NCI-H2171 (cell line): ENCODE results near the gene TMEM267.
"Not testable (repeated sequence)": the region's sequence is repeated elsewhere in the genome, so short reads cannot be mapped to it uniquely, and the experiment has no call there.

ENCODE experiments used
- DNase-seq: peaks from one replicate; lab custom pipeline; 2025; lab: John Stamatoyannopoulos, UW

Gene TMEM267

GRCh38 chr5:43483298-43484105 is at the start of gene TMEM267:
TMEM267 (minus strand) TSS chr5:43483865; CDS start chr5:43453969, 29,896 bp downstream.
- DNase-seq: peak; percentile 89

GRCh38 chr5:43530648-43531047 is 47.0 kb upstream of the TMEM267 start:
- no peak for DNase-seq

- DNase-seq: no peak
Observed at GRCh38 chr5:43523662-43524072, 40.0 kb upstream of the TMEM267 start.

DNA sequence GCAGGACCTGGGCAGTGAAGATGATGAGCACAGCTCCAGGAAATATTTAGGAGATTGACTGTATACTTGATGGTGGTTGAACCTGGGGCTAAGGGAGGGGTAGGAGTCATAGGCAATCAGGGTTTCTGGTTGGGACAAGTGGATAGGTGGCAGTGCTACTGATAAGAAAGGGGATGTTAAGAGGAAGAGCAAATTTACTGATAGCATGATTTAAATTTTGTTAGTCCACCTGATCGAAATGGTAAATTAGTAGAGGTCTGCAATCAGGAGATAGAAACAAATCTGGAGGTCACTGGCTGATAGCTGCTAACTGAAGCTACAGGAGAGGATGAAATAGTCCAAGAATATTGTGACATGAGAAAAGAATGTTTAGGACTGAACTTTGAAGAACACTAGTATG is 37.0 kb upstream of the TMEM267 start:
- no peak for DNase-seq

DNA sequence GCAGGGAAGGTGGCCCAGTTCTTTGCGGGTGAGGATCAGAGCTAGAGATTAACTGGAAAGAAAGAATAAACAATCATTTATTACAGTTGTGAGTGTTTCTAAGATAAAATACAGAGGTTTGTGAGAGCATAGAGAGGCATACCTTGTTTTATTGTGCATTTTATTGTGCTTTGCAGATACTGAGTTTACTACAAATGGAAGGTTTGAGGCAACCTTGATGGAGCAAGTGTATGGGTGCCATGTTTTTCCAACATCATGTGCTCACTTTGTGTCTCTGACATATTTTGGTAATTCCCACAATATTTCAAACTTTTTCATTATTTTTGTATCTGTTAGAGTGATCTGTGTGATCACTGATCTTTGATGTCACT is 32.0 kb upstream of the TMEM267 start:
- no peak for DNase-seq

DNA sequence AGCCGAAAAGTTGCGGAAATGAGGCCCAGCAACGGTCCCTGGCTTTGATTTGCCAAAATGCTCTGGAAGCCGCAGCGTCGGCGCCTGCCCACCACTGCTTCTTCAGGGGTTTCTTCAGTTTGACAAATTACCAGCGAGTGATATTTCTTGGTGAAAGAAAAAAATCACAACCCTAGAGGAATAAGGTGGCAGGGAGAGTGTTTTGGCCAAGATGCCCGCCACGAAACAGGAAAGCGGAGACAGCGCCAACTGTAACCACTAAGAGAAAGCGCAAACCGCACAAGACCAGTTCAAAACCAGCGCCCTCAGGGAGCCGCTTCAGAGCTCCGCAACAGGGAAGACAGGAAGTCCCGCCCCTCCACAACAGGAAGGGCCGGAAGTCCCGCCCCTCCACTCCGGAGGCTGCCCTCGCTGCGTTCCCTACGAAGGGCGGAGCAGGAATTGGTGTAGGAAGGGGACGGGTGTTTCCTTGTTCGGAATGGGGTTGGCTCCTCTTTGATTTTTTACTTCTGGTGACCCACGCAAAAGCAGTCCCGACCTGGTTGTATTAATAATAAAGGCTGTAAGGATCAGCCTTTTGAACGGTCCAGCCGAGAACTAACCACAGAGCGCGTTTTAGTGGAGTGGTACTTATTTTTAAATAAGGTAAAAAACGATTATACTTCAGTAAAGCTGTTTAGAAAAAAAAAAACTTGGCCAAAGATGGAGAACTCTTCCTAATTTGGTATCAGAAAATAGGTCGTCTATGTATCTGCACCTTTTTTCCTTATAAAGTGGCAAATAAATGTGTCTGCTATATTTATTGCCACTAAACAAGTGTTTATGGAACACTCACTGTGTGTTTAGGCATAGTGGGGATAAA is 31.4 kb upstream of the TMEM267 start, which contains the start of gene C5orf34:
C5orf34 (minus strand) TSS at position 333 of the 862 bp plus-strand sequence. CDS start 5,809 bp downstream, outside the sequence.
- peak; percentile 99 for DNase-seq

GRCh38 chr5:43514471-43514815 is 30.8 kb upstream of the TMEM267 start:
- no peak for DNase-seq

- no peak for DNase-seq
Observed at GRCh38 chr5:43514025-43514424, 30.4 kb upstream of the TMEM267 start.

DNA sequence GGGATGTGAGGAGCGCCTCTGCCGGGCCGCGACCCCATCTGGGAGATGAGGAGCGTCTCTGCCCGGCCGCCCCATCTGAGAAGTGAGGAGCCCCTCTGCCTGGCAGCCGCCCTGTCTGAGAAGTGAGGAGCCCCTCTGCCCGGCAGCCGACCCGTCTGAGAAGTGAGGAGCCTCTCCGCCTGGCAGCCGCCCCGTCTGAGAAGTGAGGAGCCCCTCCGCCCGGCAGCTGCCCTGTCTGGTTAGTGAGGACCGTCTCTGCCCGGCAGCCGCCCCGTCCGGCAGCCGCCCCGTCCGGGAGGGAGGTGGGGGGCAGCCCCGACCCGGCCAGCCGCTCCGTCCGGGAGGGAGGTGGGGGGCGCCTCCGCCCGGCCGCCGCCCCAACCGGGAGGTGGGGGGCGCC is 27.4 kb upstream of the TMEM267 start:
- DNase-seq: not testable (repeated sequence)

- DNase-seq: no peak
Observed at GRCh38 chr5:43498581-43498980, 14.9 kb upstream of the TMEM267 start.

- no peak for DNase-seq
Observed at GRCh38 chr5:43497311-43498104, 13.8 kb upstream of the TMEM267 start.

GRCh38 chr5:43491326-43491725 is 7.7 kb upstream of the TMEM267 start:
- DNase-seq: no peak

- no peak for DNase-seq
Observed at GRCh38 chr5:43486353-43486752, 2.7 kb upstream of the TMEM267 start.

DNA sequence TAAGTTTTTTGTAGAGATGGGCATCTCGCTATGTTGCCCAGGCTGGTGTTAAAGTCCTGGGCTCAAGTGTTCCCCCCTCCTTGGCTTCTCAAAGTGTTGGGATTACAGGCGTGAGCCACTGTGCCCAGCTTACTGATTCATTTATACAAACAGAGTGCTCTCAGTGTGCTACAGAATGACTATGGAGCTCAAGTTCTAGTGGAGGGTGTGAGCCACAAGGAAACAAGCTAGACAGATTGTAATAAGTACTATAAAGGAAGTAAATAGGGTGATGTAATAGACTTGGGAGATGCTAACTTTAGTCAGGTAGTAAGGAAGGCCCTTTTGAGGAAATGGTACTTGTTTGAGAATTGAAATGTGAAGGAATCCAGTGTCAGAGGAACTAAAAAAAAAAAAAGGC is 1.7 kb upstream of the TMEM267 start:
- no peak for DNase-seq

DNA sequence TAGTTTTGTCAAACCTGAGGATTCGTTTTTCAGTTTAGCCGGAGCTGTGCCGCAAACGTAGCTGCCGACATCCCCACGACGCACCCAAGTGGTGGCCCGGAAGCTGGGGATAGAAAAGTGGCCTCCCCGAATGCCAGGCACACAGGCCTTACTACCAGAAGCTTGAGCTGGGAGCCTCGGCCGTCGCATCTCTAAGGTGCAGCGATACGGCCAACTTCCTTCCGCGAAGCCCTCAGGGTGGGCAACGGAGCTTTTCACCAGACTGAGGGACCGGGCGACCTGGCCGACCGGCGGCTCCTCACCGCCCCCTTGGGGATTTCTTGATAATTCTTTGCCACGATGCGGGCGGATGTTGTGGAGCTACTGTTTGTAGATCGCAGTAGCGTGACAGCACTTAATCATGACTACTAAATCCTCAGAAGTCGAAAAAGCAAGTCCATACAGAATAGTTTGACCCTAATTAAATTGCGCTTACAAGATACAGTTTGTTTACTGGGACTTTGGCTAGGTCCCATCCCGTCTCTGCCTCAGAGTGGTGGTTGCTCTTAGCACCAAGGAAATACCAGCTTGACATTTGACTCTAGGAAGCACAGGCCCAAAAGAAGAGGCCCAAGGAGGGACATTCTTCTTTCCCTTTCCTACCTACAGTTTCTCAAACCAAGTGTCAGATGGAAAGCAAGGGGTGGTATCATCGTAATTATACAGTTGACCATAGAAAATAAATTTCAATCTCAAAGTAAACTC is 613 bp upstream of the TMEM267 start:
- peak; percentile 92 for DNase-seq

- no peak for DNase-seq
Observed at GRCh38 chr5:43482490-43483297, 971 bp downstream of the TMEM267 start.

GRCh38 chr5:43469671-43470391 is 13.8 kb downstream of the TMEM267 start:
- no peak for DNase-seq

GRCh38 chr5:43467100-43467499 is 16.6 kb downstream of the TMEM267 start:
- no peak for DNase-seq

GRCh38 chr5:43465455-43465854 is 18.2 kb downstream of the TMEM267 start:
- DNase-seq: not testable (repeated sequence)

DNA sequence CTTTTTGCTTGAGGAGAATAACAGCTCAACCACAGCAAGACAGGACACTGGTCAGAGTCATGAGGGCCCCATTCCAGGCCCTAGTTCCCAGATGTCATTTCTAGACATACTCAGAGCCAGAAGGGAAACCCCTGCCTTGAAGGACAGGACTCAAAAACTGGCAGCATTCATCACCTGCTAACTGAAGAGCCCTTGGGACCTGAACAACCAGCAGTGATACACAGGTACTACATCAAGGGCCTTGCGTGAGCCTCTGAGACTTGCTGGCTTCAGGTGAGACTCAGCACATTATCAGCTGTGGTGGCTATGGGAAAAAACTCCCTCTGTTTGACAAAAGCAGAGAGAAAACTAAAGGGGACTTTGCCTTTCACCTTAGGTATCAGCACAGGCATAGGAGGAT is 22.6 kb downstream of the TMEM267 start:
- DNase-seq: no peak
